GM18517 (cell line): ENCODE data around the gene RBMXL2.

Experiments
- ATAC-seq: cut with Tn5 transposase; IDR thresholded peaks from one replicate; pipeline ENCODE4 v1.9.1; 2021; ENCODE audit warnings: mild to moderate bottlenecking, moderate library complexity; ENCODE audit not compliant: unreplicated experiment

Gene RBMXL2

GRCh38 chr11:7088921-7089320 lies at the start of gene RBMXL2:
TSS of gene RBMXL2 (plus strand) at chr11:7088998. CDS start at chr11:7089121, 123 bp downstream.
- no peak for ATAC-seq

- ATAC-seq, result no peak
Measured at GRCh38 chr11:7046474-7047175, 42.2 kb upstream of the RBMXL2 start.

GRCh38 chr11:7050191-7050590 lies 38.6 kb upstream of the RBMXL2 start:
- no peak for ATAC-seq

GRCh38 chr11:7056828-7057513 lies 31.8 kb upstream of the RBMXL2 start:
- no peak for ATAC-seq

- no peak for ATAC-seq
Measured at GRCh38 chr11:7057641-7058040, 31.2 kb upstream of the RBMXL2 start.

GRCh38 chr11:7060868-7061267 lies 27.9 kb upstream of the RBMXL2 start:
- no peak for ATAC-seq

GRCh38 chr11:7062534-7062933 lies 26.3 kb upstream of the RBMXL2 start:
- ATAC-seq, result no peak

GRCh38 chr11:7072401-7073028 lies 16.3 kb upstream of the RBMXL2 start:
- no peak for ATAC-seq

- ATAC-seq, result no peak
Measured at GRCh38 chr11:7077101-7077500, 11.7 kb upstream of the RBMXL2 start.

GRCh38 chr11:7079545-7080135 lies 9.2 kb upstream of the RBMXL2 start:
- no peak for ATAC-seq

- ATAC-seq, result no peak
Measured at GRCh38 chr11:7080900-7081299, 7.9 kb upstream of the RBMXL2 start.

- ATAC-seq, result no peak
Measured at GRCh38 chr11:7081441-7081840, 7.4 kb upstream of the RBMXL2 start.

GRCh38 chr11:7089328-7090251 lies 792 bp downstream of the RBMXL2 start:
- no peak for ATAC-seq

GRCh38 chr11:7098235-7098832 lies 9.5 kb downstream of the RBMXL2 start:
- peak; percentile 74 for ATAC-seq

- ATAC-seq, result no peak
Measured at GRCh38 chr11:7115780-7116179, 27.0 kb downstream of the RBMXL2 start.

GRCh38 chr11:7116370-7116769 lies 27.6 kb downstream of the RBMXL2 start:
- no peak for ATAC-seq

GRCh38 chr11:7138051-7138450 lies 49.3 kb downstream of the RBMXL2 start:
- no peak for ATAC-seq
